H1 (cell line): ENCODE results near the gene CNOT6. TPM values are rescaled to one million over a fixed set of nuclear protein-coding genes. Genes with fewer than 3 reads are reported as not detected.

Source experiments
- CTCF ChIA-PET: fragments of 300-600 bp; sonication (Branson Sonifier 250); formaldehyde crosslinking; loops from one replicate; lab custom pipeline; 2021; ENCODE audit not compliant: partially characterized antibody; lab: Charles Lee
- POLR2A ChIA-PET: fragments of 300-600 bp; sonication (Branson Sonifier 250); formaldehyde crosslinking; loops from one replicate; lab custom pipeline; 2021; ENCODE audit warnings: inconsistent platforms; ENCODE audit not compliant: partially characterized antibody; lab: Charles Lee
- DNase-seq, 2 experiments: peaks; one replicate each; pipeline versions ENCODE4 v3.0.0 to v3.0.0-alpha.2; 2010 to 2022; ENCODE audit warnings: low spot score in 2 of 2, low read depth in 1 of 2, mixed read lengths in 1 of 2
- FAIRE-seq: peaks from 2 replicates; lab custom pipeline; 2011; peaks lifted over from hg19 to GRCh38; lab: Jason Lieb, UNC
- H2AFZ ChIP-seq: 2 replicates; pipeline ENCODE4 v1.8.1; 2012; ENCODE audit warnings: low read length, inconsistent platforms
- H2AK5ac ChIP-seq: 2 replicates; pipeline ENCODE4 v1.6.1; 2013; ENCODE audit warnings: low read depth, low read length
- H2BK120ac ChIP-seq: replicated peaks from 2 replicates; pipeline ENCODE3; 2013; ENCODE audit warnings: low read depth, low read length, inconsistent platforms
- H2BK12ac ChIP-seq: 2 replicates; pipeline ENCODE4 v1.6.1; 2013; ENCODE audit warnings: low read depth, low read length
- H2BK15ac ChIP-seq: 2 replicates; pipeline ENCODE4 v1.6.1; 2013; ENCODE audit warnings: low read length
- H2BK20ac ChIP-seq: 2 replicates; pipeline ENCODE4 v1.6.1; 2013; ENCODE audit warnings: low read length
- H2BK5ac ChIP-seq: 2 replicates; pipeline ENCODE4 v1.6.1; 2013; ENCODE audit warnings: low read depth, low read length
- H3K14ac ChIP-seq: 2 replicates; pipeline ENCODE4 v1.6.1; 2013; ENCODE audit warnings: inconsistent platforms; ENCODE audit not compliant: insufficient read length
- H3K18ac ChIP-seq: 2 replicates; pipeline ENCODE4 v1.6.1; 2013; ENCODE audit warnings: low read length; ENCODE audit errors: extremely low read depth
- H3K23ac ChIP-seq: 2 replicates; pipeline ENCODE4 v1.6.1; 2013; ENCODE audit warnings: inconsistent platforms; ENCODE audit not compliant: insufficient read length
- H3K23me2 ChIP-seq: 2 replicates; pipeline ENCODE4 v1.6.1; 2013; ENCODE audit warnings: low read depth, low read length
- H3K27ac ChIP-seq: 2 replicates; pipeline ENCODE4 v1.6.1; 2011; ENCODE audit warnings: low read depth, low read length, inconsistent platforms
- H3K27me3 ChIP-seq, 4 experiments: replicated peaks in 1 of 4; 1 replicate in 1 of 4; 2 replicates in 3 of 4; pipeline versions ENCODE4 v1.6.1 to v1.8.1; 2011 to 2013; ENCODE audit warnings: low read length in 3 of 4, mild to moderate bottlenecking in 3 of 4, inconsistent platforms in 2 of 4, mixed read lengths in 2 of 4, moderate library complexity in 1 of 4; ENCODE audit not compliant: control insufficient read depth in 3 of 4, insufficient read depth in 3 of 4; ENCODE audit errors: extremely low read depth in 1 of 4
- H3K36me3 ChIP-seq, 4 experiments: 2 replicates each; pipeline versions ENCODE4 v1.6.1 to v1.8.1; 2011 to 2013; ENCODE audit warnings: mild to moderate bottlenecking in 4 of 4, low read length in 3 of 4, moderate library complexity in 2 of 4, control low read depth in 1 of 4, inconsistent platforms in 1 of 4; ENCODE audit not compliant: insufficient read depth in 4 of 4, control insufficient read depth in 2 of 4
- H3K4ac ChIP-seq: replicated peaks from 2 replicates; pipeline ENCODE3; 2013; ENCODE audit warnings: low read length, low read depth, mixed read lengths, inconsistent platforms; ENCODE audit not compliant: insufficient read length
- H3K4me1 ChIP-seq, 4 experiments: replicated peaks in 1 of 4; 1 replicate in 1 of 4; 2 replicates in 3 of 4; pipeline versions ENCODE4 v1.6.1 to v1.8.1; 2011 to 2013; ENCODE audit warnings: low read length in 3 of 4, inconsistent platforms in 2 of 4, mixed read lengths in 1 of 4; ENCODE audit not compliant: insufficient read depth in 4 of 4, control insufficient read depth in 3 of 4
- H3K4me2 ChIP-seq, 2 experiments: 2 replicates each; pipeline versions ENCODE4 v1.6.1 to v1.8.1; 2011 to 2013; ENCODE audit warnings: low read depth in 2 of 2, low read length in 2 of 2, control low read depth in 1 of 2, inconsistent platforms in 1 of 2, mild to moderate bottlenecking in 1 of 2; ENCODE audit not compliant: insufficient read depth in 1 of 2
- H3K4me3 ChIP-seq, 4 experiments: fragments of 200-600, 300-600 bp in 1 of 4; sonication (generic), shearing (Covaris generic), sonication (Bioruptor Twin) in 1 of 4; 2 replicates each; pipeline versions ENCODE4 v1.5.1 to v1.8.1; 2011 to 2016; ENCODE audit warnings: low read length in 4 of 4, low read depth in 3 of 4, control low read depth in 2 of 4, inconsistent platforms in 2 of 4, mild to moderate bottlenecking in 2 of 4, mixed read lengths in 1 of 4, moderate library complexity in 1 of 4; ENCODE audit not compliant: insufficient read depth in 2 of 4; ENCODE audit errors: extremely low read depth in 1 of 4
- H3K56ac ChIP-seq: replicated peaks from 2 replicates; pipeline ENCODE3; 2013; ENCODE audit warnings: low read depth, mild to moderate bottlenecking, mixed read lengths, low read length, inconsistent platforms; ENCODE audit not compliant: insufficient read length
- H3K79me1 ChIP-seq: 2 replicates; pipeline ENCODE4 v1.6.1; 2013; ENCODE audit warnings: low read depth, low read length, control low read depth
- H3K79me2 ChIP-seq, 2 experiments: 2 replicates each; pipeline versions ENCODE4 v1.6.1 to v1.8.1; 2012 to 2013; ENCODE audit warnings: low read length in 2 of 2, mild to moderate bottlenecking in 2 of 2, inconsistent platforms in 1 of 2; ENCODE audit not compliant: insufficient read depth in 2 of 2, control insufficient read depth in 1 of 2
- H3K9ac ChIP-seq, 4 experiments: replicated peaks in 1 of 4; 1 replicate in 1 of 4; 2 replicates in 3 of 4; pipeline versions ENCODE4 v1.6.1 to v1.8.1; 2011 to 2013; ENCODE audit warnings: low read depth in 3 of 4, low read length in 3 of 4, control low read depth in 2 of 4, mild to moderate bottlenecking in 2 of 4, moderate library complexity in 2 of 4, inconsistent platforms in 1 of 4; ENCODE audit errors: extremely low read depth in 1 of 4
- H3K9me3 ChIP-seq, 2 experiments: 2 replicates each; pipeline versions ENCODE4 v1.6.1 to v1.8.1; 2012 to 2013; ENCODE audit warnings: mild to moderate bottlenecking in 2 of 2, moderate library complexity in 2 of 2, control low read depth in 1 of 2, inconsistent platforms in 1 of 2, low read depth in 1 of 2, low read length in 1 of 2, mixed read lengths in 1 of 2; ENCODE audit not compliant: insufficient read depth in 2 of 2
- H4K20me1 ChIP-seq, 2 experiments: replicated peaks in 1 of 2; 2 replicates each; pipeline versions ENCODE3 to v1.8.1; 2011 to 2013; ENCODE audit warnings: inconsistent platforms in 2 of 2, low read length in 2 of 2, mild to moderate bottlenecking in 1 of 2; ENCODE audit not compliant: insufficient read depth in 2 of 2, control insufficient read depth in 1 of 2
- H4K5ac ChIP-seq: 2 replicates; pipeline ENCODE4 v1.6.1; 2013; ENCODE audit warnings: low read length, low read depth, mixed read lengths, inconsistent platforms; ENCODE audit not compliant: insufficient read length
- H4K8ac ChIP-seq: 2 replicates; pipeline ENCODE4 v1.8.0; 2013; ENCODE audit warnings: mild to moderate bottlenecking, moderate library complexity, low read length, inconsistent platforms; ENCODE audit not compliant: insufficient read depth; ENCODE audit errors: extremely low read depth
- H4K91ac ChIP-seq: replicated peaks from 2 replicates; pipeline ENCODE3; 2013; ENCODE audit warnings: low read length, mixed read lengths, inconsistent platforms; ENCODE audit not compliant: insufficient read length
- ATF3 ChIP-seq: IDR thresholded peaks from 2 replicates; pipeline ENCODE4 v1.6.1; 2011; ENCODE audit warnings: low read depth, mild to moderate bottlenecking, low read length; ENCODE audit not compliant: insufficient read depth
- GTF2F1 ChIP-seq: IDR thresholded peaks from 2 replicates; pipeline ENCODE4 v1.6.1; 2012; ENCODE audit warnings: low read depth, low read length, improper control_type of control experiment, borderline replicate concordance
- POLR2A ChIP-seq, 2 experiments: IDR thresholded peaks; 1 replicate in 1 of 2; 2 replicates in 1 of 2; pipeline ENCODE4 v1.6.1; 2011; ENCODE audit warnings: low read depth in 2 of 2, low read length in 2 of 2, mild to moderate bottlenecking in 2 of 2; ENCODE audit errors: control extremely low read depth in 1 of 2
- SUZ12 ChIP-seq: fragments of 200-600 bp; sonication (generic); IDR thresholded peaks from 2 replicates; pipeline ENCODE4 v1.6.1; 2012; ENCODE audit warnings: mild to moderate bottlenecking, inconsistent platforms, low read length, moderate library complexity, mixed read lengths
- WGBS, 2 experiments: shearing (Covaris generic) in 1 of 2; methylation state at CpG; one replicate each; pipeline versions ENCODE4 v1.1.6 to v1.1.7; 2013 to 2015; ENCODE audit warnings: low lambda C conversion rate in 2 of 2, mixed read lengths in 2 of 2, inconsistent platforms in 1 of 2, low coverage in 1 of 2, missing lambda C conversion rate in 1 of 2; ENCODE audit not compliant: insufficient replicate concordance in 2 of 2, insufficient coverage in 1 of 2, insufficient read length in 1 of 2; ENCODE audit errors: extremely low coverage in 1 of 2, missing lambda C conversion rate in 1 of 2; 5-methylcytosine and 5-hydroxymethylcytosine counted together
- polyA plus RNA-seq, 7 experiments: library from polyadenylated mRNA; depleted of rRNA in 3 of 7; stranded (reverse) in 5 of 7; unstranded in 2 of 7; fragments of >200 nt in 5 of 7; fragments of 200-250 nt in 2 of 7; gene quantifications; 1 replicate in 5 of 7; 2 replicates in 1 of 7; 4 replicates in 1 of 7; pipeline versions ENCODE4 v1.2.1 to v1.2.3, GENCODE V29; 2011 to 2013; ENCODE audit warnings: missing spikeins in 2 of 7, mixed read lengths in 2 of 7
- total RNA-seq: library from RNA; stranded (reverse); fragmentation: NEBNext Ultra II Directional; extraction: Animal tissue kit (Norgen Biotek cat#: 25700); gene quantifications from 2 replicates; pipeline ENCODE4 v1.2.1, GENCODE V29; 2021

Gene CNOT6
- total and polyA plus RNA-seq, 2 of the 8 experiments (the other 6 are each of a cell fraction or from before 2014, with no cell fraction given) = 10.7 to 45.4 TPM

GRCh38 chr5:180499684-180500083, 5.5 kb downstream of the CNOT6 start:
- no peak overlapping the region for H4K8ac ChIP-seq
- H3K79me1 ChIP-seq = peaks cover 8% of the 10 kb centered on the region
- no peak for TF ChIP-seq POLR2A (IDR thresholded peaks at IDR 0.05; ENCODE audit: control extremely low read depth in 1 of 2, low read depth in 2 of 2, low read length in 2 of 2)
- TF ChIP-seq GTF2F1 = no peak
- no peak for TF ChIP-seq SUZ12
- no peak for TF ChIP-seq ATF3
- H2BK15ac ChIP-seq = no peak overlapping the region
- H4K5ac ChIP-seq = no peak overlapping the region
- FAIRE-seq (no peak), DNase-seq (no peak)
- WGBS, 2 experiments = 84% methylated on average over 3 of the region's 3 CpGs; no CpG with 5 or more reads in 1 of the 2 experiments
- no peak overlapping the region for H3K18ac ChIP-seq
- ChIA-PET CTCF (interaction anchor here (0.7 to 1.5 kb wide), 6 partner anchors 12 to 107 kb away, joined by 3 to 5 read pairs (median 3); no protein-coding TSS in a partner anchor), POLR2A (interaction anchor here (0.6 to 1.8 kb wide), 4 partner anchors 8 to 204 kb away, joined by 3 to 7 read pairs (median 4); no protein-coding TSS in a partner anchor)
- no peak overlapping the region for H3K27ac ChIP-seq
- H4K91ac ChIP-seq = no peak overlapping the region
- H3K56ac ChIP-seq = no peak overlapping the region
- peaks cover 0 to 34% (median 9%) of the 10 kb centered on the region in 4 experiments; a peak in 5 of 8 replicates for H3K36me3 ChIP-seq
- peaks cover 10% of the 10 kb centered on the region for H3K23me2 ChIP-seq
- H3K9ac ChIP-seq = no peak overlapping the region
- H3K4me2 ChIP-seq = no peak overlapping the region
- H3K79me2 ChIP-seq = peaks cover 60 to 99% of the 10 kb centered on the region in 2 experiments
- H2BK12ac ChIP-seq = no peak overlapping the region
- H3K27me3 ChIP-seq = no peaks in the 10 kb centered on the region
- H2AK5ac ChIP-seq = no peak overlapping the region
- no peak overlapping the region for H3K4me3 ChIP-seq
- H3K23ac ChIP-seq = no peak overlapping the region
- no peak overlapping the region for H3K14ac ChIP-seq
- H4K20me1 ChIP-seq = peaks cover 19 to 30% of the 10 kb centered on the region in 2 experiments
- H2BK120ac ChIP-seq = no peak overlapping the region
- H3K4me1 ChIP-seq = peaks cover 0 to 3% (median 0%) of the 10 kb centered on the region in 4 experiments; a peak in 3 of 7 replicates
- no peak overlapping the region for H2BK5ac ChIP-seq
- H3K4ac ChIP-seq = no peak overlapping the region
- no peak overlapping the region for H2BK20ac ChIP-seq
- no peak overlapping the region for H2AFZ ChIP-seq
- H3K9me3 ChIP-seq = no peaks in the 10 kb centered on the region
